ENCODE data around the gene GALNT1.

GRCh38 chr18:35683021-35683420 lies 101.5 kb downstream of the GALNT1 start:
- no peak for TF ChIP-seq CTCF (IDR thresholded peaks at IDR 0.05)
- no peak for TF ChIP-seq POLR2A (IDR thresholded peaks at IDR 0.05)
- TF ChIP-seq POLR2AphosphoS5 (IDR thresholded peaks at IDR 0.05; ENCODE audit: insufficient read depth in 1 of 2, low read depth in 1 of 2): no peak

Measured in vagina (tissue), 2 donors.